GM21619 (cell line): ENCODE data around the gene TEX29.

Source experiments
- ATAC-seq: cut with Tn5 transposase; IDR thresholded peaks from one replicate; pipeline ENCODE4 v1.9.1; 2021; ENCODE audit not compliant: unreplicated experiment

TEX29 gene

GRCh38 chr13:111339366-111340143, 19.1 kb downstream of the TEX29 start:
- no peak for ATAC-seq

GRCh38 chr13:111341886-111342285, 21.4 kb downstream of the TEX29 start:
- no peak for ATAC-seq

DNA sequence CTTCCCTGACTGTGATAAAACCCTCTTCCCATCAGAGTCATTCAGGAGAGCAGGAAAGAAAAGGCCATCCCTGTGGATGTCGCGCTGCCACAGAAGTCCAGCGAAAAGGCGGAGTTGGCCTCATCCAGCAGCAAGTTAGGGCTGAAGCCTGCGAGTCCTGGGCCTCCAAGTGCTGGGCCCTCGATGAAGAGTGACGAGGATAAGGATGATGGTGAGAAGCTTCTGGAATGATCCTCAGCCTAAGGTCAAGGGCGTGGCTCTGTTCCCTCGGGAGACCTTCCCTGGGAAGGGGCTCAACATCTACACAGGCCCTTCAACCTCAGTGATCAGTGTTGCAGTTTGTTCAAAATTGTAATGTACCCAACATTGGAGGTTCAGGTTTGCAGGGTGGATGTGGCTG, 22.3 kb downstream of the TEX29 start:
- ATAC-seq = no peak

DNA sequence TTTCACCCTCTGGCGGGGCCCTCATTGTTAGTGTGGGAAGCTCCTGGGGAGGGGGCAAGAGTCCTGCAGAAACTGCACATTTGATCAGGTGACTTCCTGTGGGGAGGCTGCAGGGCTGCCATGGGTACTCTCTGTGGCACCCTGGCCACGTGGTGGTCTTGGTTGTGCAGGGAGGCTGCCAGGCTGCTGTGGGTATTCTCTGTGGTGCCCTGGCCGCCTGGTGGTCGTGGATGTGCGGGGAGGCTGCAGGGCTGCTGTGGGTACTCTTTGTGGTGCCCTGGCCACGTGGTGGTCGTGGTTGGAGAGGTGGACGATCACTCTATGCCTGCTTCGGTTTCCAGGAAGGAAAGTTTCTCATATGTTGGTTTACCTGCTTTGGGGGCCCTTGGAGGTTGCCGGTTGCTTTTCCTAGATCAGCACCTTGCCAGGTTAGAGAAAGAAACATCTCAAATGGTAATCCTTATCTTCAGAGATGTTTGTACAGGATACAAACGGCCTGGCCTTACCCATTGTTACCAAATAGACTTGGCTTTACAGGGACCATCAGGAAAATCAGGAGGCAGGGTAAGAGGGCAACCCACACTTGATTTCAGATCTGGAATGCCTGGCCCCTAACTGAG, 22.9 kb downstream of the TEX29 start:
- no peak for ATAC-seq

DNA sequence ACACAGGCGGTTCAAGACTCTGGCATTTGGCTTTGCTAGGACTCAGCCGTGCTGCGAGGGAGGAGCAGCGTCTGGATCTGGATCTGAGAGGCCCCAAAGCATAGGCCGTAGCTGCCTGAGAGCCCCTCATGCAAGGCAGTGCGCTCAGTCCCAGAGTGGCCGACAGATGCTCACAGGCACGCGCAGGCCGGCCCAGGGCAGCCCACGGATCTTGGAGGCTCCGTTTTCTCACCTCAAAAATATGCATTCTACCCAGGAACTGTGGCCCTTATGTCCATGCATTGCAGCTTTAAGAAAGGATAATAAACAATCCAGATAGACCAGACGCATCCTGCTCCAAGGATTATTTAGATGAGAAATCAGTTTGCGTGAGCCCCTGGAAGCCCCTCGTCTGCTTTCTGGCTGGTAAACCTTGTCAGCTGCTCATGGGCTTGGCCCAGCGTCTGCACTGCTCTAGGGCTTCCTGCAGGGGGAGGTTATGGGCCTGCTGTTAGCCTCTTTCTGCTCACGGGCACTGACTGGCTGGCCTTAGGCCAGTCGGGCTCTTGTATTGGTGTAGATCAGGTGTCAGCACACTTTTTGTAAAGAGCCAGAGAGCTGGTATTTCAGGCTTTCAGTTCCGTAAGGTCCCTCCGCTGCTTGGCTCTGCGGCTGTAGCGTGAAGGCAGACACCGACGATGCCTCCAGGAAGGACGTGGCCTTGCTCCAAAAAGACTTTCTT, 24.2 kb downstream of the TEX29 start:
- no peak for ATAC-seq

DNA sequence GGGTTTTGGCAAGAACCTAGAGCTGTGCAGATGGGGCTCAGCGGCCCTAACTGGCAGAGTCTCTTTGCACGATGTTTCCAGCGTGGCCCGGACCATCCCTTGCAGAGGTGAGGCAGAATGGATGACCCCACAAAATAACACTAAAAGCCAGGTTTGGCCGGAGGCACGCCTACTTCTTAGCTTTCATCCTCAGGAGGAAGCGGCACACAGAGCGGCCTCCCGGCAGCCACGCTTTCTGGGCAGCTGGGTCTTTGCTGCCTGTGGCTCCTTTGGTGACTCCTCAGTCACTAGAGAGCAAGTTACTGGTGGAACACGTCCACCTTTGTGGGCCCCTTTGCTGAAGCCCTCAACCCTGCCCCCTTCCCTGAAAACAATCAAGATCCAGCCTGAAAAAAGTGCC, 25.2 kb downstream of the TEX29 start:
- no peak for ATAC-seq

- no peak for ATAC-seq
Observed at GRCh38 chr13:111346101-111346680, 25.7 kb downstream of the TEX29 start.

GRCh38 chr13:111347438-111347837, 27.0 kb downstream of the TEX29 start:
- no peak for ATAC-seq

DNA sequence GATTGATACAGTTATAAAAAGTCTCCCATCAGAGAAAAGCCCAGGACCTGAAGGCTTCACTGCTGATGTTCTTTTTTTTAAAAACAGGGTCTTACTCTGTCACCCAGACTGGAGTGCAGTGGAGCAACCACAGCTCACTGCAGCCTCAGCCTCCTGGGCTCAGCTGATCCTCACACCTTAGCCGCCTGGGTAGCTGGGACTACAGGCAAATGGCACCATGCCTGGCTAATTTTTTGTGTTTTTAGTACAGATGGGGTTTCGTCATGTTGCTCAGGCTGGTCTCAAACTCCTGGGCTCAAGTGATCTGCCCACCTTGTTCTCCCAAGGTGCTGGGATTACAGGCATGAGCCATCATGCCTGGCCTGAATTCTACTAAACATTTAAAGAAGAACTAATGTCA, 33.1 kb downstream of the TEX29 start:
- no peak for ATAC-seq

GRCh38 chr13:111354789-111355188, 34.3 kb downstream of the TEX29 start:
- ATAC-seq = no peak

DNA sequence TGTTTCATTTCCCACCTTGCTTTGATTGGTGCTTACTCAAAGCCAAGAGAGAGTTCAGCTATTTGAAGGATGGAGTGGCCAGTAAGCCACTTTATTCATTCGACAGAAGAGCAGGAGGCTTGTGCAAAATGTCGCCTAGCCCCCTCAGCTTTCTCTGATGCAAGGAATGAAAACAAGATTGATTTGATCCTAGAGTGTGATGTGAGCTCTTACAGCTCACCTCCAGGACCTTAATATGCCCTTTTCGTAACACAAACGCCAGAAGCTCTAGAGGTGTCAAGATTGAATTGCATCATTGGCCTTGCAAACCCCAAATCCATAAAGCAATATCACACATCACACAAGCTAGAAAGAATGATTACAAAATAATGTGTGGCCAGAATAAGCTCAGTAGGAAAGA, 36.4 kb downstream of the TEX29 start:
- no peak for ATAC-seq

GRCh38 chr13:111359237-111359915, 38.9 kb downstream of the TEX29 start:
- no peak for ATAC-seq

- ATAC-seq = no peak
Observed at GRCh38 chr13:111359930-111360329, 39.5 kb downstream of the TEX29 start.

- ATAC-seq = no peak
Observed at GRCh38 chr13:111360452-111360851, 40.0 kb downstream of the TEX29 start.

DNA sequence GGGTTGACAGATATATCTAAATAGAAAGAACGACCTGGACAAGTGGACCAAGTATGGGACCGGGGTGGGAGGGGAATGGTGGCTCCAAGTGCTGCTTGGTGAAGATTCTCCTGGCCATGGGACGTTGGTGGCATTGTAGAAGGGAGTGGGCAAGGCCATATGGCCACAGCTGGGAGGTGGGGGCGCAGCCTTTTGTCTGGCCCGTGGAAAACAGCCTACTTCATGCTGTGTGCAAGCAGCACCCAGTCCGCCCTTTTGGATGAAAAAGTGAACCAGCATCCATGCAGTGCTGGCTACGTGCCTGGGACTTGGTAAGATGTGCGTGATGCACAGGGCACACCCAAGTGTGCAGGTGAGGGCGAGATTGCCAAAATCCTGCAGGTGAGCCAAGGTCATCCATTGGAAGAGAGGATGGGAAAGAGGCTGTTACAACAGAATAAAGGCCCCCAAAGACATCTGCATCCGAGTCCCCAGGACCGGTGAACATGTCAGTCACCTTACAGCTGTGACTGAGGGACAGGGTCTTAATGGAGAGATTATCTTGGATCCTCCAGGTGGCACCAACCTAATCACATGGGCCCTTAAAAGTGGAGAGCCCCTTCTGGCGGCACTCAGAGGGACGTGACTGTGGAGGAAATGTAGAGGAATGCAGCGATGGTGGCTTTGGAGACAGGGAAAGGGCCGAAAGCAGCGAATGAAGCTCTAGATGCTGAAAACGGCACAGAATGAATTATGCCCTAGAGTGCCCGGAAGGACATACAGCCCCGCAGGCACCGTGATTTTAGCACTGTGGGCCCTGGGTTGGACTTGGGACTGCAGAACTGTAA, 40.8 kb downstream of the TEX29 start:
- no peak for ATAC-seq

- ATAC-seq = no peak
Observed at GRCh38 chr13:111361873-111362648, 41.6 kb downstream of the TEX29 start.

GRCh38 chr13:111363121-111363520, 42.7 kb downstream of the TEX29 start:
- ATAC-seq = no peak

- no peak for ATAC-seq
Observed at GRCh38 chr13:111363591-111363990, 43.1 kb downstream of the TEX29 start.

- no peak for ATAC-seq
Observed at GRCh38 chr13:111365149-111366005, 44.9 kb downstream of the TEX29 start.
